RWPE2 (cell line): ENCODE results near the gene TRAIP.

Source experiments
- ATAC-seq: fragments of 200-7000 bp; cut with Tn5 transposase; 3 replicates; pipeline ENCODE4 v1.9.1; 2021; ENCODE audit warnings: low read depth
- DNase-seq: peaks from one replicate; pipeline ENCODE4 v3.0.0-alpha.2; 2020; ENCODE audit warnings: low spot score
- H3K27ac ChIP-seq: fragments of 450-650 bp; 2 replicates; pipeline ENCODE4 v1.5.1; 2017; ENCODE audit warnings: mild to moderate bottlenecking; ENCODE audit not compliant: poor library complexity, severe bottlenecking
- H3K27me3 ChIP-seq: fragments of 250-450 bp; sonication (Bioruptor Pico); 2 replicates; pipeline ENCODE4 v1.5.1; 2021; ENCODE audit warnings: mild to moderate bottlenecking, moderate library complexity; ENCODE audit not compliant: insufficient read depth, poor library complexity, severe bottlenecking
- H3K36me3 ChIP-seq: fragments of 250-450 bp; sonication (Bioruptor Pico); 2 replicates; pipeline ENCODE4 v1.5.1; 2020; ENCODE audit warnings: low read depth, mild to moderate bottlenecking, moderate library complexity
- H3K4me1 ChIP-seq: fragments of 250-450 bp; sonication (Bioruptor Pico); 2 replicates; pipeline ENCODE4 v1.5.1; 2021; ENCODE audit warnings: mild to moderate bottlenecking, moderate library complexity; ENCODE audit not compliant: insufficient read depth, poor library complexity, severe bottlenecking
- H3K4me3 ChIP-seq: fragments of 250-450 bp; sonication (Bioruptor Pico); 2 replicates; pipeline ENCODE4 v1.5.1; 2021; ENCODE audit warnings: mild to moderate bottlenecking, moderate library complexity; ENCODE audit not compliant: severe bottlenecking
- H3K9me3 ChIP-seq: fragments of 250-450 bp; sonication (Bioruptor Pico); 2 replicates; pipeline ENCODE4 v1.5.1; 2021; ENCODE audit warnings: mild to moderate bottlenecking, moderate library complexity; ENCODE audit not compliant: severe bottlenecking
- CTCF ChIP-seq: fragments of 450-650 bp; IDR thresholded peaks from one replicate; pipeline ENCODE4 v1.5.1; 2017; ENCODE audit warnings: mild to moderate bottlenecking, moderate library complexity; ENCODE audit not compliant: poor library complexity, severe bottlenecking

Gene TRAIP

GRCh38 chr3:49859576-49860305, 3.4 kb upstream of the TRAIP start:
- Histone ChIP-seq H3K4me3 (no peak overlapping the region), H3K27me3 (peaks cover 3% of the 10 kb centered on the region), H3K4me1 (peaks cover 3% of the 10 kb centered on the region), H3K9me3 (no peaks in the 10 kb centered on the region), H3K36me3 (no peaks in the 10 kb centered on the region), H3K27ac (no peak overlapping the region)
- TF ChIP-seq CTCF, result no peak
- ATAC-seq (no peak), DNase-seq (peak; percentile 54)

- no peak for ATAC-seq
- Histone ChIP-seq H3K4me3 (peak overlapping the region; percentile 60), H3K27ac (peak overlapping the region; percentile 12)
These were observed 702 bp downstream of the TRAIP start for GRCh38 chr3:49855662-49856061.

DNA sequence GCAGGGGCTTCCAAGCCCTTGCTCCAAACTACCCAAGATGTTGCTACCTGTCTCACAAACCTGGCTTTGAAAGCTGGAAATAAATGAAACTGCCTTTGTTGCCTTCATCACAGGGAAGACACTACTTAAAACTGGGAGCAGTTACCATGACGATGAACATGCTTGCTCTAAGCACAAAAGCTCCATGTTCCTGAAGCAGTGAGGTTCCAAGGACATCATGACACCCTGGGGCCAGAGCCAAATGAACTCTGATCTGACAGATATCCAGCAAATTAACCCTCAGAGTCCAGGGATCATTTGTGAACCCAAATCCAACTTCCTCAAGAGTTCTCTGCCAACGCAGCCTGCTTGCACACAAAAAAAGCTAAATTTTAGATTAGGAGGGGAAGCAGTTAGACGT, 10.7 kb downstream of the TRAIP start:
- H3K9me3 ChIP-seq, result no peaks in the 10 kb centered on the region
- no peaks in the 10 kb centered on the region for H3K4me1 ChIP-seq
- no peak for ATAC-seq
- TF ChIP-seq CTCF, result no peak
- no peak overlapping the region for H3K27ac ChIP-seq
- no peak for DNase-seq
- no peaks in the 10 kb centered on the region for H3K27me3 ChIP-seq
- H3K36me3 ChIP-seq, result peaks cover 36% of the 10 kb centered on the region
- H3K4me3 ChIP-seq, result no peak overlapping the region

More at GRCh38 chr3:49855662-49856061, 702 bp downstream of the TRAIP start:
- H3K36me3 ChIP-seq, result 0 out of 2 replicates have a peak, but pooled peaks cover 7% of the 10 kb centered on the region
- TF ChIP-seq CTCF, result no peak
- peaks cover 7% of the 10 kb centered on the region for H3K4me1 ChIP-seq
- no peak for DNase-seq
- no peaks in the 10 kb centered on the region for H3K9me3 ChIP-seq
- no peaks in the 10 kb centered on the region for H3K27me3 ChIP-seq

DNA sequence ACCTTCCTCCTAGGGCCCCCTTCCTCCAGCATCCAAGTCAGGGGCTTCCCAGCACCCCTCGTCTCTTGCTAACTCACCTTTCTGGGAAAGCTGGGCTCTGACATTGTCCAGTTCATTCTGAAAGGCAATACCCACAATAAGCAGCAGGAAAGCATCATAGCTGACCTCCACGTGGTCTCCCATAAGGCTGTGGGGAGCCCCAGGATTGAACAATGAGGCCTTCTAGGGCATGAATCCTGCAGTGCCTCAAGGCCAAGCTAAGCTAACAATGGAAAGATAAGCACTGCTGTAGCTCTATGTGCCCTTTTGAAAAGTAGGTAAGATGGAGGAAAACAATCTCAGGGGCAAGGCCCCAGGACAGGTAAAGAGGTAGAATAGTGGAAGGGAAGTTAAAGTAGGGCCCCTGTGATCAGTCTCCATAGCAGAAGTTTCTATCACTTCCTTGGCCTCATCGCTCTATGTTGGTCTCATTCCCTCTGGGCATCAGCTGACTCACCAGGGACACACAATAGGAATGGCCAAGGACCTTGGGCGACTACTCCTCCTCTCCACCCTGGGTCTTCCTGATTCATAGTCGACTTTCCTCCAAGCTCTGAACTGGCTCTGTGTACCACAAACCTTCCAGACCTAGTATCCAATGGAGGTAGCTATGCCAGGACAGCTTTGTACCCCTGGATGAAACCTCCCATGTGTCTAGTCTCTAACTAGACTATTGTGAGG, 11.7 kb downstream of the TRAIP start:
- DNase-seq, result no peak
- Histone ChIP-seq H3K36me3 (peaks cover 38% of the 10 kb centered on the region), H3K4me3 (no peak overlapping the region), H3K27me3 (no peaks in the 10 kb centered on the region), H3K27ac (no peak overlapping the region), H3K9me3 (no peaks in the 10 kb centered on the region), H3K4me1 (no peaks in the 10 kb centered on the region)
- ATAC-seq, result no peak
- TF ChIP-seq CTCF, result no peak
